HUDEP-2 (cell line): ENCODE measurements around the gene ARPC4.

Source experiments
- DNase-seq, 76 experiments: peaks; one replicate each; lab custom pipeline; 2025; ENCODE audit not compliant: unreplicated experiment in 76 of 76; lab: John Stamatoyannopoulos, UW

The ARPC4 gene

GRCh38 chr3:9792405-9793160 lies at the start of gene ARPC4, which contains the start of gene TADA3:
ARPC4 (plus strand) TSS chr3:9793082; CDS start chr3:9793122, 40 bp downstream.
TADA3 (minus strand) TSS chr3:9792473; CDS start chr3:9791466, 1,007 bp downstream.
- DNase-seq: peak; percentile 16 to 96 (median 89)

GRCh38 chr3:9743548-9743947 lies 49.3 kb upstream of the ARPC4 start:
- DNase-seq: no peak

GRCh38 chr3:9744162-9744561 lies 48.7 kb upstream of the ARPC4 start:
- no peak for DNase-seq

- no peak for DNase-seq
These were observed 47.4 kb upstream of the ARPC4 start for GRCh38 chr3:9745521-9745920.

- peak in 69 of 76 experiments; percentile 8 to 89 (median 59) for DNase-seq
These were observed 46.6 kb upstream of the ARPC4 start for GRCh38 chr3:9746330-9746729.

- peak in 20 of 76 experiments; percentile 2 to 68 (median 34) for DNase-seq
These were observed 45.6 kb upstream of the ARPC4 start for GRCh38 chr3:9747267-9747666.

GRCh38 chr3:9748031-9748430 lies 44.9 kb upstream of the ARPC4 start:
- DNase-seq: no peak

GRCh38 chr3:9749296-9749644 lies 43.6 kb upstream of the ARPC4 start:
- peak in 1 of 76 experiments; percentile 43 for DNase-seq

GRCh38 chr3:9749645-9750555 lies 43.0 kb upstream of the ARPC4 start, which contains the start of gene OGG1:
OGG1 (plus strand) TSS chr3:9749952; CDS start chr3:9750287, 335 bp downstream.
- DNase-seq: peak; percentile 76 to 99 (median 96)

GRCh38 chr3:9750556-9751411 lies 42.1 kb upstream of the ARPC4 start:
- DNase-seq: peak in 8 of 76 experiments; percentile 4 to 35 (median 12)

- DNase-seq: no peak
These were observed 38.2 kb upstream of the ARPC4 start for GRCh38 chr3:9754678-9755077.

GRCh38 chr3:9757427-9757826 lies 35.5 kb upstream of the ARPC4 start:
- DNase-seq: no peak

GRCh38 chr3:9760779-9761505 lies 31.9 kb upstream of the ARPC4 start:
- no peak for DNase-seq

- no peak for DNase-seq
These were observed 31.0 kb upstream of the ARPC4 start for GRCh38 chr3:9761919-9762318.

- DNase-seq: no peak
These were observed 30.0 kb upstream of the ARPC4 start for GRCh38 chr3:9762871-9763270.

- DNase-seq: no peak
These were observed 27.0 kb upstream of the ARPC4 start for GRCh38 chr3:9765865-9766264.

- no peak for DNase-seq
These were observed 25.5 kb upstream of the ARPC4 start for GRCh38 chr3:9767418-9767817.

- no peak for DNase-seq
These were observed 24.6 kb upstream of the ARPC4 start for GRCh38 chr3:9768141-9768775.

- DNase-seq: no peak
These were observed 23.9 kb upstream of the ARPC4 start for GRCh38 chr3:9769012-9769411.
